DND-41 (cell line): ENCODE results near the gene ACER3.

Experiments used
- EZH2 ChIP-seq: IDR thresholded peaks from 3 replicates; pipeline ENCODE4 v1.6.1; 2012; ENCODE audit warnings: borderline replicate concordance, low read depth, mild to moderate bottlenecking, moderate library complexity, low read length, inconsistent platforms; ENCODE audit not compliant: severe bottlenecking
- TF ChIP-seq, protein P1 (sequence below): IDR thresholded peaks from 2 replicates; pipeline ENCODE4 v1.5.1; 2012; ENCODE audit warnings: borderline replicate concordance, low read length, moderate library complexity, mild to moderate bottlenecking; ENCODE audit not compliant: poor library complexity, severe bottlenecking; ENCODE audit errors: extremely low read depth

DNA sequence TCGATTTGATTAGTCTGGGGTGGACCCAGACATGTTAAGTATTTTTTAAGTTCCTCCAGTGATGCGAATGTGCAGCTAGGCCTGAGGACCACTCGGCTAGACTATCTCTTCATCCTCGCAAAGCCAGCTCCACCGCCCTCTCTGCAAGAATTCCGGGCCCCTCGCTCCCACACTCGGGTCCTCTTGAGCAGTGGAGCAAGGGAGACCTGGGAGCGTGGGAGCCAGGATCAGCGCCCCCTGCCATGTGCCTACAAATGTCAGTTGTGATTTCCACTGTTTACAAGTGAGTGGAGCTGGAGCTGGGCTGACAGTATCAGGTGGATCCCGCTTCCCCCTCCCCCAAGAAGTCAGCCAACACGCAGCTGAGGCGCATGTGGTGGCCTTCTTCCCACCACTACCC lies 180.2 kb downstream of the ACER3 start:
- TF ChIP-seq, protein P1, sequence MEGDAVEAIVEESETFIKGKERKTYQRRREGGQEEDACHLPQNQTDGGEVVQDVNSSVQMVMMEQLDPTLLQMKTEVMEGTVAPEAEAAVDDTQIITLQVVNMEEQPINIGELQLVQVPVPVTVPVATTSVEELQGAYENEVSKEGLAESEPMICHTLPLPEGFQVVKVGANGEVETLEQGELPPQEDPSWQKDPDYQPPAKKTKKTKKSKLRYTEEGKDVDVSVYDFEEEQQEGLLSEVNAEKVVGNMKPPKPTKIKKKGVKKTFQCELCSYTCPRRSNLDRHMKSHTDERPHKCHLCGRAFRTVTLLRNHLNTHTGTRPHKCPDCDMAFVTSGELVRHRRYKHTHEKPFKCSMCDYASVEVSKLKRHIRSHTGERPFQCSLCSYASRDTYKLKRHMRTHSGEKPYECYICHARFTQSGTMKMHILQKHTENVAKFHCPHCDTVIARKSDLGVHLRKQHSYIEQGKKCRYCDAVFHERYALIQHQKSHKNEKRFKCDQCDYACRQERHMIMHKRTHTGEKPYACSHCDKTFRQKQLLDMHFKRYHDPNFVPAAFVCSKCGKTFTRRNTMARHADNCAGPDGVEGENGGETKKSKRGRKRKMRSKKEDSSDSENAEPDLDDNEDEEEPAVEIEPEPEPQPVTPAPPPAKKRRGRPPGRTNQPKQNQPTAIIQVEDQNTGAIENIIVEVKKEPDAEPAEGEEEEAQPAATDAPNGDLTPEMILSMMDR = no peak
- no peak for TF ChIP-seq EZH2
